Testis (tissue), 3 donors: ENCODE measurements around the gene YPEL2. TPM values are rescaled to one million over a fixed set of nuclear protein-coding genes. Genes with fewer than 3 reads are reported as not detected.

Experiments
- DNase-seq: peaks from one replicate; pipeline ENCODE4 v3.0.0-alpha.2; 2019
- H3K27ac ChIP-seq, 2 donors: fragments of 200-600 bp; sonication (generic); one replicate each; pipeline ENCODE4 v1.5.1; 2019
- H3K27me3 ChIP-seq: fragments of 200-600 bp; sonication (generic); one replicate; pipeline ENCODE4 v1.5.1; 2019
- H3K36me3 ChIP-seq: fragments of 200-600 bp; sonication (generic); one replicate; pipeline ENCODE4 v1.5.1; 2017; ENCODE audit warnings: low read depth; ENCODE audit errors: missing control alignments
- H3K4me1 ChIP-seq: fragments of 200-600 bp; sonication (generic); one replicate; pipeline ENCODE4 v1.5.1; 2019
- H3K4me3 ChIP-seq, 2 donors: fragments of 200-600 bp; sonication (generic); one replicate each; pipeline ENCODE4 v1.5.1; 2017 to 2019
- H3K9me3 ChIP-seq: fragments of 200-600 bp; sonication (generic); one replicate; pipeline ENCODE4 v1.5.1; 2017
- CTCF ChIP-seq, 3 experiments: fragments of 450-650 bp in 2 of 3; fragments of 200-600 bp in 1 of 3; sonication (generic) in 1 of 3; IDR thresholded peaks; one replicate each; pipeline ENCODE4 v1.5.1; 2016 to 2019; ENCODE audit warnings: antibody characterized with exemption in 3 of 3, mild to moderate bottlenecking in 2 of 3, moderate library complexity in 1 of 3
- POLR2A ChIP-seq: fragments of 450-650 bp; IDR thresholded peaks from one replicate; pipeline ENCODE4 v1.6.1; 2017; ENCODE audit warnings: antibody characterized with exemption, mild to moderate bottlenecking, moderate library complexity
- WGBS, 2 donors: methylation state at CpG; one replicate each; pipeline ENCODE4 v1.1.5; 2018; 5-methylcytosine and 5-hydroxymethylcytosine counted together
- intact Hi-C: fragments of 100-400 bp; cut with DNase I; formaldehyde crosslinking; loops from one replicate; pipeline ENCODE4 v1.15.1; 2023; ENCODE audit warnings: low total_unique reads
- polyA plus RNA-seq: library from polyadenylated mRNA; stranded (reverse); fragments of 350-450 nt; fragmentation: Illumina TruSeq; extraction: RNeasy Lipid Tissue Mini Kit (QIAGEN cat#74804); gene quantifications from one replicate; pipeline ENCODE4 v1.2.3, GENCODE V29; 2014; ENCODE audit warnings: low read depth, low replicate concordance; ENCODE audit not compliant: insufficient read depth
- total RNA-seq, 2 donors: library from RNA; depleted of rRNA; stranded (reverse); fragments of >200 nt; gene quantifications; one replicate each; pipeline ENCODE4 v1.2.3, GENCODE V29; 2016

Gene YPEL2
- total and polyA plus RNA-seq, 3 donors from 2014 or later = 20.5 to 48.3 (median 39.8) TPM

DNA sequence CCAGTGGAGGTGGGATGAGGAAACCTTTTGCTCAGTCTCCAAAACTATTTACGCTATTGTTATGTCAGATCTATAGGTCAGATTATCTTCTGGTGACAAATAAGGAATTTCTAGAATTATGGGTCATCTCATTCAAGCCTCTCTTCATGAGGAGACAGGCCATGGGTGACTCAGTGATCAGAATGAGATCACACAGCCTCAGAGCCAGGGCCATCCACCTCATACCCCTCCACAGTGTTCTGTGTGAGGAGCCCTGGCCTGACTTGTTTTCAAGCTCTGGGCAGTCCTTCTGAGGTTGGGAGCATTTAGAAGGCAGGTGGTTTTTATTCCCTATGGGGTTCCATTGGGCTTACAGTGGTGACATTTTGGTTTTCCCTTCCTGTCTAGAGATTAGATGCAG is 26.5 kb downstream of the YPEL2 start:
- Histone ChIP-seq H3K4me1 (peaks cover 59% of the 10 kb centered on the region), H3K27ac (peak overlapping the region in 1 of 2 donors; percentile 79), H3K36me3 (no peaks in the 10 kb centered on the region), H3K9me3 (no peaks in the 10 kb centered on the region), H3K27me3 (no peaks in the 10 kb centered on the region), H3K4me3 (no peak overlapping the region)
- WGBS, 2 donors = 91 to 93% methylated on average over 1 of the region's 1 CpG
- no peak for DNase-seq
- intact Hi-C loops = no loop called here
- TF ChIP-seq CTCF (IDR thresholded peaks at IDR 0.05) = no peak
- TF ChIP-seq POLR2A = no peak

DNA sequence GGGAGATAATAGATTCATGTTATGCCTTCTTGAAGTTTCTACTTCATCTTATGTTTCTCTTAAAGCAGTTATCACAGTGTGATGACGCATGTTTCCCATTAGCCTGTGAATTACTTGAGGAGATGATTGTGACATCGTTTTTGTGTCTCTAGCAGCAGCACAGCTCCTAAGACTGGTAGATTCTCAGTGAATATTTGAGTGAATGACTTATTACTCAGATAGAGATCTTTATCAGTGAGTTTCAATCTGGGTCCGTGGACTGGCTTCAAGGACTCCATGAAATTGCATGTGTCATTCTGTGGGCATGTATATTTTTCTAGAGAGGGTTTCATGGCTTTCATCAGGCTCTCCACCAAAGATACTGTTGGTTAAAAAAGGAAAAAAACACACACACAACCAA is 29.9 kb downstream of the YPEL2 start:
- H3K27me3 ChIP-seq = no peaks in the 10 kb centered on the region
- intact Hi-C loops = no loop called here
- TF ChIP-seq CTCF (IDR thresholded peaks at IDR 0.05) (no peak), POLR2A (no peak)
- WGBS, 2 donors = 56 to 64% methylated on average over 3 of the region's 3 CpGs
- H3K4me3 ChIP-seq = no peak overlapping the region
- H3K36me3 ChIP-seq = no peaks in the 10 kb centered on the region
- H3K27ac ChIP-seq = no peak overlapping the region
- H3K9me3 ChIP-seq = no peaks in the 10 kb centered on the region
- no peak for DNase-seq
- peaks cover 51% of the 10 kb centered on the region for H3K4me1 ChIP-seq

DNA sequence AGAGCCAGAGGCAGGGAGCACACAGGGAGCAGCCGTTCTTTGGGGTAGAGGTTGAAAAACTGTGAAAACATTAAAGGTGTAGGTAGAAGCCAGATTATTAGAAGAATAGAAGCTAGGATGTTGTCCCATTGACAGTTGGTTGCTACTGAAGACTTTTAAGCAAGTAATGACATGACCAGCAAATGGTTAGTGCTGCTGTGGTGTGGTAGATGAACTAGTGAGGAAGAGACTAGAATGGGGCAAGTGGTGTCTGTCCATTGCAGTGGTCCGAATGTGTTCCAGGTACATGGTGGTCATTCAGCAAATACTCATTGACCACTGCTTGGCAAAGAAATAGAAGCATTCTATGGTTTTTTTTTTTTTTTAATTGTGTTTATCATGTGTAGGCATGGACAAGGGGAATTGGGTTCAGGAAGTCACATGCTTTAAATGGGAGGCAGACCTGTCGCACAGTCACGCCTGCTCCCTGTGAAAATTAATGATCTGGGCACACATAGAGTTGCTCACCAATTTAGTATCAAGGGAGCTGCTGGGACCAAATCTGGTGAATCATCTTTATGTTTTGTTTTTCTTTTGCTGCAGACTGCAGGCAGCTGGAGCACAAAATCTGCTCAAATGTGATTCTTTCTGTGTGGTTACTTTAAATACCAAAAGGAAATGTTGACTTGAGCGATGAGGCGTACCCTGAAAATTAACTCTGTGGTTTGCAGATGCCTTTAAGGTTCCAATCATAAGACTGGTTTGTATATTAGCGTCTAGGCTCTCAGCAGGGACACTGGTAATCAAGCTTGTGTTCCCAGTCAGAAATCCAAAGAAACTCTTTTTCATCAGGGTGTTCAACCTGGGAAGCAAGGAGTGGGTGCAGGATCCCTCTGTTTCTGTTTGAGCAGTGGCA is 30.7 kb downstream of the YPEL2 start:
- H3K4me1 ChIP-seq = peaks cover 51% of the 10 kb centered on the region
- no peaks in the 10 kb centered on the region for H3K27me3 ChIP-seq
- peak overlapping the region in 1 of 2 donors; percentile 34 for H3K27ac ChIP-seq
- H3K4me3 ChIP-seq = no peak overlapping the region
- H3K9me3 ChIP-seq = no peaks in the 10 kb centered on the region
- TF ChIP-seq CTCF (IDR thresholded peaks at IDR 0.05) = no peak
- no peak for TF ChIP-seq POLR2A
- 58% methylated on average over 7 of the region's 7 CpGs for WGBS, 2 donors
- intact Hi-C loops = no loop called here
- DNase-seq = no peak
- H3K36me3 ChIP-seq = no peaks in the 10 kb centered on the region

GRCh38 chr17:59362811-59363205 is 31.4 kb downstream of the YPEL2 start:
- intact Hi-C loops = no loop called here
- H3K27me3 ChIP-seq = no peaks in the 10 kb centered on the region
- H3K36me3 ChIP-seq = no peaks in the 10 kb centered on the region
- peaks cover 51% of the 10 kb centered on the region for H3K4me1 ChIP-seq
- H3K4me3 ChIP-seq = no peak overlapping the region
- DNase-seq = no peak
- 63 to 68% methylated on average over 2 of the region's 2 CpGs for WGBS, 2 donors
- H3K27ac ChIP-seq = peak overlapping the region in 1 of 2 donors; percentile 34
- TF ChIP-seq CTCF (IDR thresholded peaks at IDR 0.05) (no peak), POLR2A (no peak)
- no peaks in the 10 kb centered on the region for H3K9me3 ChIP-seq
